Right lobe of liver (tissue), 4 donors: ENCODE data around the gene NBPF6.
"Not testable (repeated sequence)": the region's sequence is repeated elsewhere in the genome, so short reads cannot be mapped to it uniquely, and the experiment has no call there.

Experiments
- POLR2A ChIP-seq: fragments of 450-650 bp; IDR thresholded peaks from one replicate; pipeline ENCODE4 v1.6.1; 2017; ENCODE audit warnings: antibody characterized with exemption, mild to moderate bottlenecking
- TF ChIP-seq, protein P1 (sequence below), 4 donors: fragments of 200-600 bp in 3 of 4; fragments of 450-650 bp in 1 of 4; IDR thresholded peaks; one replicate each; pipeline versions ENCODE4 v1.5.1 to v1.8.0; 2016 to 2022; ENCODE audit warnings: antibody characterized with exemption in 4 of 4, mild to moderate bottlenecking in 2 of 4
- donor health status: DM: no; HTN: no; CAD: no.
- donor health status: DM: no; HTN: no; CAD: no.
- donor health status: DM: no; HTN: yes; CAD: no.

DNA sequence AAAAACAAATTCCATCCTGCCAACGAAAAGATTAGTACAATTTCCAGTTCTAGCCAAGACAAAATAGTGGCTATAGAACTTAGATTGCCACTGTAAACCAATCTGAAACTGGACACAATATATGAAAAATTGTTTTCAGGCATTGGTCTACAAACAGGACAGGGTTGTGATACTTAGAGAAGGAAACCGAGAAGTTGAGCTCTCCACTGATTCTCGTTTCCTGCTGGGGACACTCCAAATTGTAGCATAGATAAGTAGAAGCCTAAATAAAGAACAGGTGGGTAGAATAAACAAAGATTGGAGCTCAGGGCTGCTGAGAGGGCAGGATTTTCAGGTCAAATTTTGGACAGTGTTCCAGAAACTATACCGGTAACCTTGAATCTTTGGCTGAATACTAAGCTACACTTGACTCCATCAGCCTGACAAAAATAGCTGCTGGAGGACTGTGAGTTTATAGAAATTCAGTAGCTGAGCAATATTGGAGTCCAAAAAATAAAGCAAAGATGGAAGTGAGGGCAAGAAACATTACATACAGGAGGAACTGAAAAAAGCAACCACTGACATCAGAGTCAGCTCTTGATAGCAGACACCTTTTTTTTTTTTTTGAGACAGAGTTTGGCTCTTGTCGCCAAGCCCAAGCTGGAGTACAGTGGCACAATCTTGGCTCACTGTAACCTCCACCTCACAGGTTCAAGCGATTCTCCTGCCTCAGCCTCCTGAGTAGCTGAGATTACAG, 38.9 kb upstream of the NBPF6 start:
- TF ChIP-seq, protein P1, sequence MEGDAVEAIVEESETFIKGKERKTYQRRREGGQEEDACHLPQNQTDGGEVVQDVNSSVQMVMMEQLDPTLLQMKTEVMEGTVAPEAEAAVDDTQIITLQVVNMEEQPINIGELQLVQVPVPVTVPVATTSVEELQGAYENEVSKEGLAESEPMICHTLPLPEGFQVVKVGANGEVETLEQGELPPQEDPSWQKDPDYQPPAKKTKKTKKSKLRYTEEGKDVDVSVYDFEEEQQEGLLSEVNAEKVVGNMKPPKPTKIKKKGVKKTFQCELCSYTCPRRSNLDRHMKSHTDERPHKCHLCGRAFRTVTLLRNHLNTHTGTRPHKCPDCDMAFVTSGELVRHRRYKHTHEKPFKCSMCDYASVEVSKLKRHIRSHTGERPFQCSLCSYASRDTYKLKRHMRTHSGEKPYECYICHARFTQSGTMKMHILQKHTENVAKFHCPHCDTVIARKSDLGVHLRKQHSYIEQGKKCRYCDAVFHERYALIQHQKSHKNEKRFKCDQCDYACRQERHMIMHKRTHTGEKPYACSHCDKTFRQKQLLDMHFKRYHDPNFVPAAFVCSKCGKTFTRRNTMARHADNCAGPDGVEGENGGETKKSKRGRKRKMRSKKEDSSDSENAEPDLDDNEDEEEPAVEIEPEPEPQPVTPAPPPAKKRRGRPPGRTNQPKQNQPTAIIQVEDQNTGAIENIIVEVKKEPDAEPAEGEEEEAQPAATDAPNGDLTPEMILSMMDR (IDR thresholded peaks at IDR 0.05): not testable (repeated sequence)
- TF ChIP-seq POLR2A: not testable (repeated sequence)
